ENCODE results near the gene ALDH2. TPM values are rescaled to one million over a fixed set of nuclear protein-coding genes. Genes with fewer than 3 reads are reported as not detected.

Gene ALDH2
- total and polyA plus RNA-seq, 9 of the 15 experiments (the other 6 are each of a cell fraction or from before 2014, with no cell fraction given): 1.9 to 22.5 (median 12.2) TPM

DNA sequence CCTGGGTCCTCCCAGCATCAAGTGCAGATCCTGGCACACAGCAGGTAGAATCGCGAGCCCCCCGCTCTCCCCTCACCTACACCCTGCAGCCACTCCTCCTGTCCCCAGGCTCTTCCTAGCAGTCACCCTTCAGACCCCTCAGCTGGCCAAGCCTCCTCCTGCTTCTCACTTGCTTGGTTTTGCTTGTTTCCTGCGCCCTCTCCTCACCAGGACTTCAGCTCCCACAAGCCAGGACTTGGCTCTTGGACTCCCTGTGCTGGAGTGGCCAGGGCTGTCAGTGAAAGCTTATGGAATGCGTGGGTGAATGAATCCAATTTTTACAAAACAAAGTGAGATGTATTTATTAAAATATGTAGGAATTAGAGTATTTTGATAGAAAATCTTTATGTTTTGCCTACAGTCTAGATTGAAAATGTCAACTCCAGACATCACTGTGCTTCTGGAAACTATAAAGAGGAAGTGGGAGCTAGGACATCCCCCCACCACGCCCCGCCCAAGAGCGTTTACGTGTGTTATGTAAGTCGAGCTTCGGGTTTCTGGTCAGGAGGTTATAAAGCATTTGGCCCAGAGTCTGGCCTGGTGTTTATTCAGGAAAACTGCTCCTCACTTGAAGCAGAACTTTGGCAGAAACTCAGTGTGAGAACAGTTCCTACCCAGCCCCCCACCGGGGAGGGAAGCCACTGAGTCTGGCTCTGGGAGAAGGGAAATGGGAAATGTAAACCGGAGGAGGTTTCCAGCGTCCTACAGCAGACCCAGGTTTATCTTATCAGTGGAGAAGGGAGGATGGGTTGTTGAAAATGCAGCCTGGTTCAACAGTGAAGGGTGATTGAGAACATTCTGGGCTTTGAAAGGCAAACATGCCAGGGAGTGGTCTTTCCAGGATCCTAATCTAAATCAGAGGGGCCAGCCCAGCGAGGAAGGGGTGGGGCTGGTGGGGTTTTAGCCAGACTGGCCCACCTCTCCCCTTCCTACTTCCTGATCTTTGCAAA is 8.8 kb downstream of the ALDH2 start (continued):
- TF ChIP-seq TEAD1 (CRISPR knock-in tag; IDR thresholded peaks at IDR 0.05) (no peak), CAMTA2 (CRISPR knock-in tag; conservative IDR thresholded peaks at IDR 0.05) (no peak), FOXK2 (conservative IDR thresholded peaks at IDR 0.05 in 1 of 2, IDR thresholded peaks at IDR 0.05 in 1 of 2; ENCODE audit: low read depth in 2 of 2) (peak in 1 of 2 experiments; percentile 75), SOX6 (IDR thresholded peaks at IDR 0.05) (0 out of 2 replicates have a peak, but pooled peaks have one; percentile 39), ARNT (IDR thresholded peaks at IDR 0.05) (0 out of 4 replicates have a peak, but pooled peaks of 1 of the 2 experiments have one; percentile 71), ZNF584 (CRISPR knock-in tag; IDR thresholded peaks at IDR 0.05; ENCODE audit: low read depth) (no peak), TAF7 (tag; IDR thresholded peaks at IDR 0.05) (peak; percentile 57; the same call in 1 of the 2 replicates)
- TF ChIP-seq, protein P1, sequence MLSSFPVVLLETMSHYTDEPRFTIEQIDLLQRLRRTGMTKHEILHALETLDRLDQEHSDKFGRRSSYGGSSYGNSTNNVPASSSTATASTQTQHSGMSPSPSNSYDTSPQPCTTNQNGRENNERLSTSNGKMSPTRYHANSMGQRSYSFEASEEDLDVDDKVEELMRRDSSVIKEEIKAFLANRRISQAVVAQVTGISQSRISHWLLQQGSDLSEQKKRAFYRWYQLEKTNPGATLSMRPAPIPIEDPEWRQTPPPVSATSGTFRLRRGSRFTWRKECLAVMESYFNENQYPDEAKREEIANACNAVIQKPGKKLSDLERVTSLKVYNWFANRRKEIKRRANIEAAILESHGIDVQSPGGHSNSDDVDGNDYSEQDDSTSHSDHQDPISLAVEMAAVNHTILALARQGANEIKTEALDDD (IDR thresholded peaks at IDR 0.05): peak; percentile 70
- TF ChIP-seq, protein P2, sequence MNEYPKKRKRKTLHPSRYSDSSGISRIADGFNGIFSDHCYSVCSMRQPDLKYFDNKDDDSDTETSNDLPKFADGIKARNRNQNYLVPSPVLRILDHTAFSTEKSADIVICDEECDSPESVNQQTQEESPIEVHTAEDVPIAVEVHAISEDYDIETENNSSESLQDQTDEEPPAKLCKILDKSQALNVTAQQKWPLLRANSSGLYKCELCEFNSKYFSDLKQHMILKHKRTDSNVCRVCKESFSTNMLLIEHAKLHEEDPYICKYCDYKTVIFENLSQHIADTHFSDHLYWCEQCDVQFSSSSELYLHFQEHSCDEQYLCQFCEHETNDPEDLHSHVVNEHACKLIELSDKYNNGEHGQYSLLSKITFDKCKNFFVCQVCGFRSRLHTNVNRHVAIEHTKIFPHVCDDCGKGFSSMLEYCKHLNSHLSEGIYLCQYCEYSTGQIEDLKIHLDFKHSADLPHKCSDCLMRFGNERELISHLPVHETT (CRISPR knock-in tag; conservative IDR thresholded peaks at IDR 0.05 in 1 of 2, IDR thresholded peaks at IDR 0.05 in 1 of 2): peak in 1 of 2 experiments; percentile 62; a peak in 1 of 4 replicates

All from K562 (cell line).